Measurements from ENCODE around the gene NT5C.

Gene NT5C

DNA sequence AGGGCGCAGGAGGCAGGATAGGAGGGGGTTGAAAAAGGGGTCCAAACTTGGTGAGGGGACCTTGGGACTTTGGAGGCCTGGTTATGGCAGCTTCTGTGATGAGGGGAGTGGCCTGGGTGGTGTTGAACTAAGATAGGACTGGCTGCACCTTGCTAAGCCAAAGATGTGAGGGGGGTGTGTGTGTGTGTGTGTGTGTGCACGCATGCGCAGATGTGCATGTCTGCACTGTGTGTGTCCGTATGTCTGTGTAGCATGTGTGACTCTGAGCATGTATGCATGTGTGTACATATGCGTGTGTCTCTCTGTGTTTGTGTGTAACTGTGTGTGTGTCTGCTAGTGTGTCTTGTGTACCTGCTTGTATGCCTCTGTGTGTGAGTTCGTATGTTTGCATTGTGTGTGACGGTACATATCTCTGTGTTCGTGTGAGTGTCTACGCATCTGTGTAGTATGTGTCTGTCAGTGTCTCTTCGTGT lies 39.7 kb downstream of the NT5C start:
- DNase-seq (ENCODE audit: low spot score), result no peak

DNA sequence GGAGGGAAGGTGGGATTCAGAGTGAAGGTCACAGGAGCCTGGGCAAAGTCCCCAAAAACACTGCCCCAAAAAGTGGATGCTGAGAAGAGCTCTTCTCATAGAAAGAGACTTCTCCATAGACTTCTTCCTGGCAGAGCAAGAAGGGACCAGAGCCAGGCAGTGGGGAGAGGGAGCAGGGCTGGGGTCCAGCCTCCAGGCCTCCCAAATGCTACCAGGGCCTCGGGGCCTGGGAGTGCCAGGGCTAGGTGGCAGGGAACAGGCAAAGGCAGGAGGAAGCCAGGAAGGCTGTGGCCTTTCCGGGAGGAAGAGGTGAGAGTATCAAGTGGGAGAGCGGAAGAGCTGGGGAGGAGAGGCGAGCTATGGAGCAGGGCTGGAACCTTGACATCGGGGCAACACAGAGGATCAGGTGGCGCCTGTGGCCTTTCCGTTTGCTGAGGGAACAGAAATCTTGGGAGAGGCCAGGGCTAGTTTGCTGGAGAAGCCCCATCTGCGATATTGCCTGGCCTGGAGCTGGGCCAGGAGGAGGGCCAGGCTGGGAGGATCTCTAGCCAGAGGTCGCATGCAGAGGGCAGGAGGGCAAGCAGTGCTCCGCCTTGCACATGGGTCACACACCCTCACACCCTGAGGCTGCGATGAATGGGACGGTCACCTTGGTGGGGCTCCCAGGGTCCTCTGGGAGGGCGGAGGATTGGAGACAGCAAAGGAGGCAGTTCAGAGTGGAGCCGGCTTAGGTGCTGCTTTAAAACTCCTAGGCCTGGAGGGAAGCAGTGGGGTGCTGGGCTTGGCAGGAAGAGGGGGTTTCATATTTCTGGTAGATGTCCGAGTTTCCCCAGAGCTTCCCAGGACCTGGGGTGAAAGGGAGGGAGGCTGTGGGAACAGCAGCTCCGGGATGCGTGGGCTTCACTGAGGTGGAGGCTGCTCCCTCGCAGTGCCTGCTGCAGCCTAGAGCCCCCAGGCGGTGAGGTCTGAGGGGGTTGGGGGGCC lies 40.4 kb downstream of the NT5C start:
- DNase-seq (ENCODE audit: low spot score), result no peak

DNA sequence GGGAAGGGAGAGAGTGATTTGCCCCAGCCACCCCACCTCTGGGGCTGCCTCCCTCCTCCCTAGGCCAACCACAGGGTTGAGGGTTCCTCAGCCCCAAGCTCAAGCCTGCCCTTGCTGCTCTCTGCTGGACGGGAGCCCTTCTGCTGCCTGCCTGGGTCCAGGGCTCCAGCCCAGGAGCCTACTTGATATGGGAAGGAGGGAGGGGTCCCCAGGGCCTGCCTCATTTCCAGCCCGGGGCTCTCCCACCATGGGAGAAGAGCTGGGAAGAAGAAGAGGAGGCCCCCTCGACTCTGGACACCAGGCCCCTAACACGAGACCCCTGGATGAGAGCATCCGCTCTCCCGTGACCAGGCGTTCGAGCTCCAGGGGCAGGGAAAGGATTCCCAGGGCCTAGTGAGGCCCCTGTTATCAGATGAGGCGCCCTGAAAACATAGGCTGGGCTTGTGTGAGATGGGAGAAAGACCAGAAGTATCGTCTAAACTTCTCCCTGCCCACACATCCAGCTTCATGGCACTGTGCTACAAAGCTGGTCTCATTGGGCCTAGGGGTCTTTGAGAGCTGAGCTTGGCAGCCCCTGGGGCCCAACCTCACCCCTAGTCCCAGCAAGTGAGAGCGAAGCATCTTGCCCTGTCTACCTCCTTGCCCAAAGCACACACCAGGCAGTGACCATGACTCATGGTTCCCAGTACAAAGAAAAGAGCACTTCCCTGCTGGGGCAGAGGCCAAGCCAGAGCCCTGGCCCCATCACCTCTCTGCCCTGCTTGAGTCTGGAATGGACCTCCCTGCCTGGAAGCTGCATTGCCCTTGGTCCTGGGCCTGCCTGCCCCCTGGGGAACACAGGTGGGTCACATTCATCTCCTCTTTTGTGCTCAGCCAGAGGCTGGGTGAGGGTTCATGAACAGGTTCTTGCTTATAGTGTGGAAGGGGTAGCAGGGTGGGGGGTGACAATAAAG lies 42.8 kb downstream of the NT5C start:
- DNase-seq (ENCODE audit: low spot score), result peak; percentile 63

DNA sequence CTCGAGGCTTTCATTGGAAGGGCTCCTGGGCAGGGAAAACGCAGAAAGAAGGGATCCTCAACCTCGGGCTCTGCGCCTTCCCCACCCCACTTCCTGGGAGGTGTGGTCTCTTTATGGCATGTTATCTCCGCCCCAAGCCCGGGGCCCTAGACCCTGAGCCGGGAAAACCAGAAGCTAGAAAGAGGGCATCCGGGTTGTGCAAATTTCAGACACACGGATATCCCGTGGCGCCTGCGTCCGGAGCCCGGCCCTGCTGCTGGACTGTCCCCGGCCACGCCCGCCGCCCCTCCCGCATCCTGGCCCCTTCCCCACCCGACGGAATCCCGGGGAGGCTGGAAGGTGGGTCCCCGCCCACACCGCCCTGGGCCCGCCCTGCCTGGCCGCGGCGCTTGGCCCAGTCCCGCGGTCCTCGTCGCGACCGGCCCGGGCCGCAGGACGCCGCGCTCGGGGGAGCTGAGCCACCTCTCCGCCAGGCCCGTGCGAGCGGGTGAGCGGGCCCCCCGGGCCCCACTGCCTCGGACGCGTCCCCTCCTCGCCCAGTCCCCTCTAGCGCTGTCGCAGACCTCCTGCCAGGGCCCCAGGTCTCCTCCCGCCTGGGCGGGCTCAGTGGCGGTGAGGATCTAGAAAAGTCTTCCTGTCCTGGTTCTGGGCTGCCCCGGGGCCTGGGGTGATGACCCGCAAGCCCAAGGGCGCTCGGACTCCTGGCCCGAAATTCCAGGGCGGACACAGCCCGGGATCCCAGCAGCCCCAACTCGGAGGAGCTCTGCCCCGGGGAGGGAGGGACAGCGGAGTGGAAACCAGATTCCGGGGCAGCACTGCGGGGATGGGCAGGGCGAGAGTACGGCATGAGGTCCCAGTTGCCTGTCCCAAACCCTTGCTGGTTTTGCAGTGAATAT lies 43.7 kb downstream of the NT5C start, which contains the start of gene SLC16A5:
Gene SLC16A5, plus strand, starts transcription at position 397 of the 896 bp plus-strand sequence. CDS start 5,683 bp downstream, outside the sequence.
- peak; percentile 90 for DNase-seq (ENCODE audit: low spot score)

DNA sequence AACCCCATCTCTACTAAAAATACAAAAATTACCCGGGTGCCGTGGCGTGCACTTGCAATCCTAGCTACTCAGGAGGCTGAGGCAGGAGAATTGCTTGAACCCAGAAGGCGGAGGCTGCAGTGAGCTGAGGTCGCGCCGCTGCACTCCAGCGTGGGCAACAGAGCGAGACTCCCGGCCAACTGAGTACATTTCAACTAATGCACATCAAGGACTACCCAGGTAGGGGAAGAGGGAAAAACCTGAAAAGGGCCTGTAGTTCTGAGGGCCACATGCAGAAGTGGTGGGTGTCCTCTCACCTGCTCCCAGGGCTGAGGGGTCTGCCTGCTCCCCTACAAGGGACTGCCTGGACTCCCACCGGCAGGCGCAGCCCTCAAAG lies 44.4 kb downstream of the NT5C start:
- DNase-seq (ENCODE audit: low spot score), result no peak

DNA sequence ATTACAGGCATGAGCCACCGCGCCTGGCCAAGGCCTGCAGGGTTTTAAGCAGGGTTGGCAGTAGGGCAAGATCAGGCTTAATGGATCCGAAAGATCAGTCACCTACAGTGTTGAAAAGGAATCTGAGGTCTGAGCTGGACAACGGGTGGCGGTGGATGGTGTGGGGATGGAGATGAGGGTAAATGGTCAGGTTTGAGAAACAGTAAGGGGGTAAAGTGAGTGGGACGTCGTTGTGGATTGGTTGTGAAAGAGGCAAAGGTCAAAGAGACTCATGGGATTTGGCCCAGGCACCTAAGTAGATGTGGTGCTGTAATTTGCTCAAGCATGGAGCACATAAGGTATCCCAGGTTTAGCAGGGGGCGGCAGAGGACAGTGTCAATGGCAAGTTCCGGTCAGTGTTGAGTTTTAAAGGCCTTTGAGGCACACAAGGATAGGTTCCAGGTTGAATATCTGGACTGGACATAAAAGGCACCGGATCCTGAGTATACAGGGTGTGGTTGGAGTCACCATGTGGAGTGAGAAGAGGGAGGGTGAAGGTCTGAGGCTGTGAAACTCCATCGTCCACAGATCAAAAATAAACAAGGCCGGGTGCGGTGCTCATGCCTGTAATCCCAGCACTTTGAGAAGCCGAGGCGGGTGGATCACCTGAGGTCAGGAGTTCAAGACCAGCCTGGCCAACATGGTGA lies 44.9 kb downstream of the NT5C start:
- DNase-seq (ENCODE audit: low spot score), result peak; percentile 46

DNA sequence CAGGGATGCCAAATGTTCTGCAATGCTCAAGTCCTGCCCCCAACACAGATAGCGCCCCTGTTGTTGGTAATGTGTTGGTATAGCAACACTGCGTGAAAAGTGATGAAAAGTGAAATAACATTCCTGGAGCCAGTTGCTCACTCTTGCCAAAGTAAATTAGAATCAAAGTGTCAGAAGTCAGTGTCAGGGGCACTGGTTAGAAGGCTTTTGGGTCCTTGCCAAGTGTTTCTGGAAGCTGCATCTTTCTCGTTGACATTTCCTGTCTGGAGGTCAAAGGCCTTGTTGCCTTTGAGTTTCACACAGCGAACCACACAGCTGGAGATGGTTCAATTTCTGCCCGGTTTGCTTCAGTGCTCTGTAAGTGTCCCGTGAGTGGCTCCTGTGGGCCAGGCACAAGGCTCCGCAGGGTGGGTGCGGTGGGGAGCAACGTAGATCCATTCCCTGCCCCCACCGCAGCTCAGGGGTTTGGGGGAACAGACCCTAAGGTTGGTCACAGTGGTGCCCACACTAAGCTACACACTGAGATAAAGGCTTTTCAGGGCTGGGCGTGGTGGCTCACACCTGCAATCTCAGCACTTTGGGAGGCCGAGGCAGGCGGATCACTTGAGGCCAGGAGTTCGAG lies 47.4 kb downstream of the NT5C start:
- no peak for DNase-seq (ENCODE audit: low spot score)

DNA sequence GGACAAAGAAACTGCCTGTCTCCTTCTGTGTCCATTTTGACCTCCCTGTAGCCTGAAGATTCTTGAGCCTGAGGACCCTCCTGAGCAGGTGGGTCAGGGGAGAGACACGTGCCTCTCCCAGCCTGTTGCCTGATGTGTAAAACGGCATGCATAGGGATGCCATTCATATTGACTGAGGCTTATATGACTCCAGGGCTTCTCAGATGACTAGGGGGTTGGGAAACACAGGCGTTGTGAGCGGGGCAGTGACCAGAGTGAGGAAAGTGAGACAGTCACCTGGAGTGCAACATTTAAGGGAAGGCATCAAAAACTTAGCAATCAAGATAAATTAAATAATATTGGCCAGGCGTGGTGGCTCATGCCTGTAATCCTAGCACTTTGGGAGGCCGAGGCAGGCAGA lies 48.9 kb downstream of the NT5C start:
- DNase-seq (ENCODE audit: low spot score), result no peak

DNA sequence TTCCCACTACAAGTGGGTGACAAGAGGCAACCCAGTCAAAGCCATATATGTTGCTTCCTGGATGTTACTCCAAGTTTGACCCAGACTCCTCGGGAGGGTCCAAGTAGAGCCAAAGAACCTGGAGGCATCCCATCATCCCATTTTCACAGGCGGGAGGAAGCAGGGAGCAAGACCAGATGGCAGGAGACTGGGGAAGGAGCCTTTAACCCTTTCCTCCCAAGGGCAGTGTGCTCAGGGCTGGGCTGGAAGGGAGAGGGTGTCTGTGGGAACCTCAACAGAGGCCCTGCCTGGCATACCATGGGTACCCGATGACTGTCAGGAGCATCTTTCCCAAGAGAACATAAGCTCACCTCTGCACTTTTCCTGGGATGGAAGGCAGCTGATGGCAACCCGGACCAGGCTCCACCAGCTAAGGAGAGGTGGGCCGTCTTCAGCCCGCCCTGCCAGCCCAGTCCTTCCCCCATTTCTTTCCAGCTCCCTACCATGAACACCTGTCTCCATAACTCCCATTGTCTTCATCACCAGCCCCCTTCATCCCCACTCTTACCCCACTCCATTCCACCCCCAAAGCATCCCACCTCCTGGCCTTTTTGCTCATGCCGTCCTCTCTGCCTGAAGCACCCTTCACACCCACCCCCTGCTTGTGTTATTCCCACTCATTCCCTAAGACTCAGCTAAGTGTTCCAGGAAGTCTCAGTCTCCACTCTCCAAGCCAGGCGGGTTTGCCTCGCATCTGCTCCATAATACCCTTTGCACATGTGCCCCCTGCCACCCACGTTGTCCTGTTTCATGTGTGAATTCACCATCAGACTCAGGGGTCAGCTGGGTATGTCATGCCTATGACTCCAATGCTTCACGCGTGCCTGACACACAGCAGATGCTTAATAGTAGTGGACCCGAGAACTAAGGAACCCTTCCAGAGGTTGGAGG lies 49.7 kb downstream of the NT5C start:
- DNase-seq (ENCODE audit: low spot score), result no peak

Data from LoVo (cell line).